Sciatic nerve (tissue), 2 donors: ENCODE results near the gene CCDC134. TPM values are rescaled to one million over a fixed set of nuclear protein-coding genes. Genes with fewer than 3 reads are reported as not detected.
A peak's percentile ranks its signal among the peaks of the same experiment; 100 is the strongest.

ENCODE experiments used
- ATAC-seq: fragments of 200-7000 bp; cut with Tn5 transposase; one replicate; pipeline ENCODE4 v1.9.1; 2020; ENCODE audit warnings: mild to moderate bottlenecking, moderate library complexity
- DNase-seq: peaks from one replicate; pipeline ENCODE4 v3.0.0-alpha.2; 2020; ENCODE audit warnings: low spot score
- intact Hi-C: fragments of 100-400 bp; cut with DNase I; formaldehyde crosslinking; loops from one replicate; pipeline ENCODE4 v1.14.2; 2022
- total RNA-seq: library from RNA; stranded (reverse); fragmentation: NEBNext Ultra II Directional; extraction: Animal tissue kit (Norgen Biotek cat#: 25700); gene quantifications from one replicate; pipeline ENCODE4 v1.2.1, GENCODE V29; 2021
- donor health status: DM: no; HTN: no; CAD: no.
- donor health status: DM: no; HTN: no; CAD: no.

The CCDC134 gene
- 8.4 TPM for total RNA-seq

DNA sequence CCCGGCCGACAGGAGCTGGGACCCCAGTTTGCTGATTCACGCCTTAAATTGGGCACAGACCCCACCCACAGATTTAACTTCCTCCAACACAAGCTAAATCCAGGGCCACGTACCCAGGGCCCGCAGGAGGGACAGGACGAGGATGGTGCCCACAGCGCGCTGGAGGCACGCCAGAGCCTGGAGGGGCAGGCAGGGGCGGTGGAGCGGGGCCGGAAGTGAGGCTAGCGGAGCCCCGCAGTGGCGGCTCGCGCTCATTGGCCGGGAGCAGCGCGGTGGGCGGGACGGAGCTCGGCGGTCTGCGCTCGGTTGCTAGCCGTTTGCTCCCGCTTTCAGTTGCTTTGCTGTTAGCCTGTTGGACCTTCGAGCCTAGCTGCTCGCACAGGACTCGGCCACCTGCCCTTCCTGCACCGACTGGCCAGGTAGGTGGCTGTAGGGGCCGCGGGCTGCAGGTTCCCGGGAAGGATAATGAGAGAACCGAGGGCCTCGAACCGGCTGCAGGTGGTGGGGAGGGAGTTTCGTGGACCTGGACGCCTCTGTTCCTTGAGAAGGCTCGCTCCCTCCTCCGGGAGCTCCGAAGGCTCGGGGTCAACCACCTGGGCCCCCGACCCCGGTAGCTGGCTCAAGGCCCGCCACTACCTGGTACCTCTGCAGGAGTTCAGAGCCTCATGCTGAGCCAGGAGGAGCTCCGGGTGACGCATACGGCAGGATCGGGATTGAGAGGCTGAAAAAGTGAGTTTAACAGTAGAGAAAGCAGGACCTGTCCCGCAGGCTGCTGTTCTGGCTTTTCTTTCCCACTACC is at the start of gene CCDC134:
CCDC134 (plus strand) TSS at position 332 of the 799 bp plus-strand sequence. CDS start 8,212 bp downstream, outside the sequence.
- intact Hi-C loops = no loop called here
- peak; percentile 99 for ATAC-seq

DNA sequence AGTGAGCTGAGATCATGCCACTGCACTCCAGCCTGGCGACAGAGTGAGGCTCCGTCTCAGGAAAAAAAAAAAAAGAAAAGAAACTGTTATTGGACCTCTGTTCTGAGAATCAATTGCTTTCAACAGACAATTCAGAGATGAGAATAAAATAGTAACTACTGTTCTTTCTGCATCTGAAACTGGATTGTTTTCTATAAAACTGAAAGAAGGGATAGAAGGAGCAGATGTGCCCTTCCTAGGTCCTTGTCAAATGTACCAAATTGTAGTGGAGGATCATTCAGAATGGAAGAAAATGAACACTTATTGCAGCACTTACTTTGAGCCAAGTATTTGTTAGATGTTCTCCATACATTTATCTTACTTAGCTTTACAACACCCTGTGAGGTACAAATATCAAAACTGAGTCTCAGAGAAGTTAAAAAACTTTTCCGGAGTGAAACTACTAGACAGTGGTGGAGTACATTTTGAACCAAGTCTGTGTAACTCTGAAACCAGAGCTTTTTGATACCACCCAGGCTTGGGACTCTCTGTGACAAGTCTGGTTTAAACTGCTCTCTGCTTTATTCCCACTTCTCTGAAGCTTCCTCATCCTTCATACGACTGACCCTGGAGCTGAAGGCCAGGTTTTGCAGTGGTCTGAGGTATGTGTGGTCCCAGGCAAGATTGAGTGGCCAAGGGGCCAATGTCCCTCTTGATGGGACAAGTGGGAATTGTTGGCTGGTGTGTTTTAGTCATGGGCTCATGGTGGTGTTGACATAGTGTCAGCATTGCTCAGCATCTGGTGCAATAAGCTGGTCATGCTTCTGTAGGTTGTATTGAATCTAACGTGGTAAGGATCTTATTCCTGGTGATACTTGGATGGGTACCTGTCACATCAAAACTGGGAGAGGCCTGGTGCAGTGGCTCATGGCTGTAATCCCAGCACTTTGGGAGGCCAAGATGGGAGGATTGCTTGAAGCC is 48.2 kb upstream of the CCDC134 start:
- intact Hi-C loops = no loop called here
- ATAC-seq (no peak), DNase-seq (no peak)

More for the DNA sequence above, at the start of gene CCDC134:
- peak; percentile 94 for DNase-seq

GRCh38 chr22:41753984-41754383 is 46.5 kb upstream of the CCDC134 start:
- ATAC-seq = no peak
- DNase-seq = no peak
- intact Hi-C loops = no loop called here

DNA sequence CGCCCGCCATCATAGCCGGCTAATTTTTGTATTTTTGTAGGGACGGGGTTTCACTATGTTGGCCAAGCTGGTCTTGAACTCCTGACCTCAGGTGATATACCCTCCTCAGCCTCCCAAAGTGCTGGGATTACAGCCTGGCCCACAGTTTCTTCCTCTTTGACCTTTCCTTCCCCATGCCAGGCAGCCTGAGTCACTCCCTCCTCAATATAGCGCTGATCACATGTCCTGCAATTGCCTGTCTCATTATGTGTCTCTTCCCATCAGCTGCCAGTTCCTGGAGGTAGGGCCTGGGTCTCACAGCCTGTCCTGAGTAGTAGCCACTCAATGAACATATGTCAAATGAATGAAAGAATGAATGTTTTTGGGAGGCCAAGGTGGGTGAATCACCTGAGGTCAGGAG is 43.0 kb upstream of the CCDC134 start:
- DNase-seq = no peak
- intact Hi-C loops = no loop called here
- ATAC-seq = no peak

GRCh38 chr22:41758231-41758630 is 42.2 kb upstream of the CCDC134 start:
- no peak for DNase-seq
- no peak for ATAC-seq
- intact Hi-C loops = no loop called here

- DNase-seq (peak; percentile 42), ATAC-seq (no peak)
- intact Hi-C loops = no loop called here
Observed at GRCh38 chr22:41762980-41763779, 37.3 kb upstream of the CCDC134 start.

- intact Hi-C loops = no loop called here
- ATAC-seq = no peak
Observed at GRCh38 chr22:41766476-41766875, 34.0 kb upstream of the CCDC134 start.

DNA sequence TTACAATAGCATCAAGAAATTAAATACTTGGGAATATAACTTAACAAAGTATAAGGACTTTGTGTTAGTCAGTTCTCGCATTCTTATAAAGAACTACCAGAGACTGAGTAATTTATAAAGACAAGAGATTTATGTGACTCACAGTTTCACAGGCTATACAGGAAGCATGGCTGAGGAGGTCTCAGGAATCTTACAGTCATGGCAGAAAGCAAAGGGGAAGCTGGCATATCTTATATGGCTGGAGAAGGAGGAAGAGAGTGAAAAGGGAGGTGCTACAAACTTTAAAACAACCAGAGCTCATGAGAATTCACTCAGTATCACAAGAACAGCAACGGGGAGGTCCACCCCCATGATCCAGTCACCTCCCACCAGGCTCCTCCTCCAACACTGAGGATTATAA is 32.0 kb upstream of the CCDC134 start:
- DNase-seq (no peak), ATAC-seq (no peak)
- intact Hi-C loops = no loop called here

More at GRCh38 chr22:41766476-41766875, 34.0 kb upstream of the CCDC134 start:
- no peak for DNase-seq

DNA sequence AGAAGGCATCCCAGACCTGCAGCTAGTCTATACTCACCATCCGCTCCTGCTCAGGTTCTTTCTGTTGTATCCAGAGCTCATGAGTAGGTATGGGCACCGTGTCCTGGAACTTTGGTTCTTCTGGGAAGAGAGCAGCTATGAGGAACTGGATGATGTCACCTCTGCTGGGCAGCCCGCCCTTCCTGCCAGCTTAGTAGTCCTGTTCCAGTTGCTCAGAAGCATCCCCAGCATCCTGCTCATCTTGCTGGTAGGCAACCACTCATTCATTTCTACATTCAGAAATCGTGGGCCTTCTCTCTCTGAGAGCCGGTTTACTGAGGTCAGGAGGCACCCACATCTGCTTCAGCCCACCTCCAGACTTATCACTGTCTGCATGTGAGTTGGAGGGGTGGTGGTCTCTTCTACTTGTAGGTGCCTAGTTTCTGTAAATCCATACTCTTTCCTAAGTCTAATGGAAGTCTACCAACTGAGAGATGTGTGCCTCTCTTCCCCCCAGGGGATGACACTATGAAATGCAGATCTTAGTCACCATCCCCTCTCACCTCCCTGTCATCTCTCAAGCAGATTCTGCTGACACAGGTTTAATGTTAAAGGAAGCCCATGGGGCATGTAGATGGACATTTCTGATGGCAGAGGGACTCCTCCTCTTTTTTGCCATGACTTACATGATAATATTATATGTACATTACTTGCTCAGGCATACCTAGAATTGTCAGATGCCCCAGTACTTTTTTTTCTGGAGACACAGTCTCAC is 29.6 kb upstream of the CCDC134 start:
- intact Hi-C loops = no loop called here
- DNase-seq = no peak

DNA sequence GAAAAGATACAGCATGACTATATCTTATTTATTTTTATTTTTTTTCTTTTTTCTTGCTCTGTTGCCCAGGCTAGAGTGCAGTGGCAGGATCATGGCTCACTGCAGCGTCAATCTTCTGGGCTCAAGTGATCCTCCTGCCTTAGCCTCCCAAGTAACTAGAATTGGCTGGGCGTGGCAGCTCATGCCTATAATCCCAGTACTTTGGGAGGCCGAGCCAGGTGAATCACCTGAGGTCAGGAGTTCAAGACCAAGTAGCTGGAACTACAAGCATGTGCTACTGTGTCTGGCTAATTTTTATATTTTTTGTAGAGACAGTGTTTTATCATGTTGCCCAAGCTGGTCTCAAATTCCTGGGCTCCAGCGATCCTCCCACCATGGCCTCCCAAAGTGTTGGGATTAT is 28.3 kb upstream of the CCDC134 start:
- no peak for DNase-seq
- intact Hi-C loops = no loop called here
- no peak for ATAC-seq

More for the DNA sequence above, 29.6 kb upstream of the CCDC134 start:
- ATAC-seq = no peak

GRCh38 chr22:41772645-41773044 is 27.8 kb upstream of the CCDC134 start:
- DNase-seq (no peak), ATAC-seq (no peak)
- intact Hi-C loops = no loop called here

DNA sequence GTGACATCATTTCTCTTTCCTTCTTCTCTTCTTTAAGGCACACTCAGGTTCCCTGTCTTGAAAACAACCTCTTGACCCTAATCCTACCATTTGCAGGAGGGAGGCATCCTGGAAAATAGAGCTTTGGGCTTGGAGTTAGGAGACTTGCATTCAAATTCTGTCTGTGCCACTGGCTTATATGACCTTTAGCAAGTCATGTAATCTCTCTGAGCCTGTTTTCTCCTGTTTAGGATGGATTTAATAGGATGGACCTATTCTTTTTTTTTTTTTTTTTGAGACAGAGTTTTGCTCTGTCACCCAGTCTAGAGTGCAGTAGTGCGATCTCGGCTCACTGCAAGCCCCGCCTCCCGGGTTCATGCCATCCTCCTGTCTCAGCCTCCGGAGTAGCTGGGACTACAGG is 25.1 kb upstream of the CCDC134 start:
- no peak for DNase-seq
- ATAC-seq = no peak
- intact Hi-C loops = no loop called here

DNA sequence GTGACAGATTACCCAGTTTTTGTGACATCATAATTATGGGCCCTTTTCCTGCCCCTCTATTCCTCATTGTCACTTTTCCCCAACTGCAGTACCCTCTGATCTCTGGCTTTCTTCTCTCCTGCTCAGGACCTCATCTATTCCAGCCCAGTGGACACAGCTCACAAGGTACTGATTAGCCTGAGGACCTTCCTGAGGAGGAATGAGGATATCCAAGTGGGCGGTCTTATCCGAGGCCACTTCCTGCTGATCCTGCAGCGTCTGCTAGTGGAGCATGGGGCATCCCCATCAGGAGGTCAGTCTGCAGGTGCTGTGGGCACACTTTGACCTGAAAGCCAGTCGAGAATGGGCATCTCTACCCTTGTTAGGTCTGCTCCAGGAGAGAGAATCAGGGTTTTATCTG is 24.5 kb upstream of the CCDC134 start:
- intact Hi-C loops = no loop called here
- ATAC-seq = no peak

DNA sequence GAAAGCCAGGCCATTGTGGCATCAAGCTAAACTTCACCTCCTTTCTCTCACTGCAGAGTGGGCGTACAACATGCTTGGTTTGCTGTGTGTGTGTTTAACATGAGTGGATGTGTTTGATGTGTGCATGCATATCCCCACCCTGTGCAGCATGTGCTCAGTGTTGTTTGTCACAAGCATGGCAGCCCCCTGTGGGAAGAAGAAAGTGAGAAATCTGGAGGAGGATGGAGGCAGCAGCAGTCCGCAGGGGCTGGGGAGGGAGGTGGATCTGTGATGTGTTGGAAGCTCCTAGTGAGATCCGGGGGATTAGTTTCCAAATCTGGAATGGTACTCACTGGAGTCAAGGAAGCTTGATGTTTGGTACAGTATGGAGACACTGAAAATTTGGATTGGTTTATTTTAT is 24.1 kb upstream of the CCDC134 start:
- DNase-seq = no peak
- intact Hi-C loops = no loop called here
- ATAC-seq = no peak

More for the DNA sequence above, 24.5 kb upstream of the CCDC134 start:
- DNase-seq = no peak

DNA sequence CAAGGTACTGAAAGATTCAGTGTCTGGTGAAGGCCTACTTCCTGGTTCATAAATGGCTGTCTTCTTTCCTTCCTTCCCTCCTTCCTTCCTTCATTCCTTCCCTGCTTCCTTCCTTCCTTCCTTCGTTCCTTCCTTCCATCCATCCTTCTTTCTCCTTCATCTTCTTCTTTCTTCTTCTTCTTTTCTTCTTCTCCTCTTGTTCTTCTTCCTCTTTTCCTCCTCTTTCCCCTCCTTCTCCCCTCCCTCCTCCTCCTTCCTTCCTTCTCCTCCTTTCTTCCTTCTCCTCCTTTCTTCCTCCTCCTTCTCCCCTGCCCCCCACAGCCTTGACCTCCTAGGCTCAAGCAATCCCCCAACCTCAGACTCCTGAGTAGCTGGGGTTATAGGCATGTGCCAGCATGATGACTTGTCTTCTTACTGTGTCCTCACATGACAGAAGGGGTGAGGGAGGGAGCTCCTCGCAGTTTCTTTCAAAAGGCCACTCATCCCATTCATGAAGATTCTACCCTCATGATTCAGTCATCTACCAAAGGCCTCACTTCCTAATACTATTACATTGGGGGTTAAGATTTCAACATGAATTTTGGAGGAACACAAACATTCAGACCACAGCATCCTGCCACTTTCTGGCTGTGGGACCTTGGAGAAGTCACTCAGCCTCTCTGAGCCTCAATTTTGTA is 22.6 kb upstream of the CCDC134 start:
- DNase-seq = no peak
- no peak for ATAC-seq
- intact Hi-C loops = no loop called here

DNA sequence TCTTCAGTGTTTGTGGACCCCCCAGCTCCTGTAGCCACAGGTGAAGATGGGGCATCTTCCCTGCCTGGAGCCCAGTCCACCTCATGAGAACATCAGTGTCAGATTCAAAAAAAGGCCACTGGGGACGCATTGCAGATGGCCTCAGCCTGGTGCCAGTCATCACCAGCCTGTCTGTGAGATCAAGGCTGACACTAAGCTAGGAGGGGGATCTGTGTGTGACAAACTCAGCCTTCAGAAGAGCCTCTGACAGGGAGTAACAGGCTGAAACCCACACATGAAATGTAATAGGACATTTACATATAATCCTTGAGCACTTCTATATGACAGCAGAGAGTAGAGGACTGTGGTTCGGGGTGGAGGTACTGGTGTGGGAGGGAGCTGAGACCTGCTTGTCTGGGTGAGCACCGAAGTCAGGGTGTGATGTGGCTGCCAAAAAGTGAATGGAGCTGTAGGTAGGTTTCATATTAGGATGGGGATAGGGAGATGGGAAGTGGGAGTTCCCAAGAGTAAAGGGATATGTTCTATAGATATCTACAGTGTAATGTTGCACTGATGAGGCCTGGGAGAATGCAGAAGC is 20.5 kb upstream of the CCDC134 start:
- intact Hi-C loops = no loop called here
- no peak for ATAC-seq
- DNase-seq = no peak

DNA sequence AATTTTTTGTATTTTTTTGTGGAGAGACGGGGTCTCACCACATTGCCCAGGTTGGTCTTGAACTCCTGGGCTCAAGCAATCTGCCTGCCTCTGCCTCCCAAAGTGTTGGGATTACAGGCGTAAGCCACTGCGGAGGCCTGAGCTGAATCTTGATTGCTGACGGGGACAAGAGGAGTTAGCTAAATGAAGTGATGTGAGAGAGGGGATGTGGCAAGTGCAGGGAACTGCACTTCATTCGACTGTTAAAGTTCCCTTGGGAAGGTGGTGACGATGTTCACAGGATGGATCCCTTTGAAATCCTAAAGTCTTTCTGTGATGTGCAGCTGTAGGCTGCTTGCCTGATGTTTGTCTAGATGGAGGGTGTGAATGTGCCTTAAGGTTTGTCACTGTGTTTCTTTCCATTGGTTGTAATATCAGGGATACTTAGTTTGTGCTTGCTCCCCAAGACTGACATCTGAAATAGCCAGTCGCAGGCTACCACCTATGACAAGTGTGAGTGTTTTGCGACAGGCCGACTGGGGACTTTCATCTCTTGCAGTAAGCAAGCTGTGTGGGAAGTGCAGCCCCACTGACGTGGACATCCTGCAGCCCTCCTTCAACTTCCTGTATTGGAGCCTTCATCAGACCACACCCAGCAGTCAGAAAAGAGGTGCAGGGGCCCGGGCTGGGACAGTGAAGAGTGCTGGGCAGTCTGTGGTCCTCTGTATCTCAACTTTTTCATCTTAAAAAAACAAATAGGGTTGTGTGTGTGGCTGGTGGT is 19.6 kb upstream of the CCDC134 start:
- ATAC-seq (peak; percentile 61), DNase-seq (peak; percentile 64)
- intact Hi-C loops = no loop called here
